Measurements from ENCODE around the gene STK4. TPM values are rescaled to one million over a fixed set of nuclear protein-coding genes. Genes with fewer than 3 reads are reported as not detected.

The STK4 gene
- total RNA-seq, 1 experiment from 2014 or later: 43.0 TPM

GRCh38 chr20:44963325-44964215, 2.7 kb upstream of the STK4 start:
- Mint-ChIP-seq H3K36me3 (ENCODE audit: insufficient read depth in 1 of 3, low read depth in 3 of 3) (peaks cover 0 to 2% (median 2%) of the 10 kb centered on the region in 3 experiments; a peak in 2 of 7 replicates), H3K27me3 (ENCODE audit: low read depth) (peaks cover 44% of the 10 kb centered on the region), H3K9me3 (no peaks in the 10 kb centered on the region; a peak in 2 of 5 replicates), H3K27ac (no peak overlapping the region), H3K4me3 (no peak overlapping the region), H3K4me1 (peaks cover 50 to 52% of the 10 kb centered on the region in 2 experiments)
- Histone ChIP-seq H3T11ph (ENCODE audit: low read length) (no peak overlapping the region), H4K8ac (replicated peaks; ENCODE audit: insufficient read length, low read depth, low read length) (no peak overlapping the region), H4K20me1 (ENCODE audit: control insufficient read depth, insufficient read depth, insufficient read length) (no peaks in the 10 kb centered on the region), H3K9ac (ENCODE audit: extremely low read depth, insufficient read length, low read length) (no peak overlapping the region), H3K9me3 (ENCODE audit: control insufficient read depth, low read depth, low read length) (no peaks in the 10 kb centered on the region), H2BK5ac (ENCODE audit: insufficient read length, low read length) (no peak overlapping the region), H3K79me1 (ENCODE audit: insufficient read depth, low read depth, low read length, poor library complexity, severe bottlenecking) (peaks cover 4% of the 10 kb centered on the region), H2BK120ac (ENCODE audit: low read depth, low read length, poor library complexity, severe bottlenecking) (no peak overlapping the region), H3K23ac (ENCODE audit: insufficient read length, low read depth, low read length) (no peak overlapping the region), H3K56ac (ENCODE audit: insufficient read length, low read depth, low read length) (no peak overlapping the region), H3K27me3 (ENCODE audit: insufficient read depth, low read length) (no peaks in the 10 kb centered on the region; the same call in 1 of the 2 replicates), H2BK15ac (ENCODE audit: low read depth, low read length) (no peak overlapping the region), H2BK12ac (ENCODE audit: insufficient read length, low read depth, low read length) (no peak overlapping the region), H2BK20ac (ENCODE audit: low read depth, low read length, poor library complexity, severe bottlenecking) (no peak overlapping the region), H3K18ac (ENCODE audit: insufficient read length, low read depth, low read length) (no peak overlapping the region), H4K91ac (ENCODE audit: insufficient read length, low read depth, low read length) (no peak overlapping the region), H2AFZ (ENCODE audit: low read length) (no peak overlapping the region), H3K23me2 (ENCODE audit: insufficient read length, low read depth, low read length, poor library complexity, severe bottlenecking) (peaks cover 11% of the 10 kb centered on the region), H3K4ac (ENCODE audit: low read depth, low read length) (no peak overlapping the region), H3K79me2 (ENCODE audit: insufficient read depth, low read length) (peaks cover 9% of the 10 kb centered on the region; the same call in 1 of the 2 replicates), H4K5ac (ENCODE audit: insufficient read length, low read depth, low read length) (no peak overlapping the region), H3K27ac (ENCODE audit: insufficient read length, low read depth, low read length) (no peak overlapping the region), H2AK5ac (ENCODE audit: insufficient read length, low read length) (no peak overlapping the region), H3K4me2 (ENCODE audit: insufficient read depth, insufficient read length, low read length) (no peak overlapping the region), H3K14ac (ENCODE audit: insufficient read depth, low read length) (no peak overlapping the region), H3K4me1 (ENCODE audit: insufficient read depth, low read length) (0 out of 2 replicates have a peak, but pooled peaks cover 2% of the 10 kb centered on the region)
- no peak for DNase-seq
- no CpG with 5 or more reads among the region's 4 CpGs for WGBS (ENCODE audit: extremely low coverage, insufficient read length, low lambda C conversion rate)
- TF ChIP-seq CTCF (conservative IDR thresholded peaks at IDR 0.05): no peak

Measured in H9 (cell line).